ENCODE data around the gene ANKLE2. TPM values are rescaled to one million over a fixed set of nuclear protein-coding genes. Genes with fewer than 3 reads are reported as not detected.
"Not testable (repeated sequence)": the region's sequence is repeated elsewhere in the genome, so short reads cannot be mapped to it uniquely, and the experiment has no call there.

Gene ANKLE2
- 10 to 100 TPM; 86.6 to 95.5 TPM for total RNA-seq

DNA sequence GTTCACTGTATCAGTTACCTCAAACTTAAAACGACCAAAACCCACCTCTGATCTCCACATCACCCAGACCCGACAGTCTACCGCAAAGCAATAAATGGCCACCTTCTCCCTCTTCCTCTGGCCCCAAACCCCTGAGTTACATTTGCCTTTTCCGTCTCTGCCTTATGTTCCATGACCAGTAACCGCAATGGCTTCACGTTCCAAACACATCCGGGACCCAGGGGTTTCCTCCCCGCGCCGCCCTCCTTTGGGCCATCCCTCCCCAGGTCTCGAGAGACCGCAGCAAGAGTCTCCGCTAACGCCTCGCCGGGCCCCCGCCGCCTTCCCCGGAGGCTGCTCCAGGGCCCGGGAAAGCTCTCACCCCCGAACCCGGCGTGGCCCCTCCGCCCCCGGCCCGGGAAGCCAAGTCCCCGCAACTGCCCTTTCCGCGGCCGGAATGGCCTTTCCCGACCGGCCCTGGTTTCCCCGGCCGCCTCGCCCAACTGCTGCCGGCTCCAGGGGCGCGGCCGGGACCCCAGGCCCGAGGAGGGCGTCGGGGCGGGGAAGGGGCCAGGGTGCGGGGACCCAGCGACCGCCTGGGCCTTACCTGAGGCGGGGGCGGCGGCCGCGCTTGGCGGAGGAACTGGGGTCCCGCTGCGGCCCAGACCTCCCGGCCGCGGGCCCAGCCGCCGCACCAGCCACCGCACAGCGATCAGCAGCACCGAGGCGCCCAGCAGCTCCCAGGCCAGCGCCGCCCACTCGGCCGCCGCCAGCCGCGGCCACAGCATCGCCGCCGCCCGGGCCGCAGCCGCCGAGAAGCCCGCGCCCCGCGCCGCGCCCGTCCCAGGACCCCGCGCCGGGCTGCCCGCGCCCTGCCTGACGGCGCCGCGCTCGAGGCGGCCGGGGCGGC lies at the start of gene ANKLE2:
Gene ANKLE2 (minus strand): TSS at position 801 of the 889 bp plus-strand sequence. CDS start 34 bp downstream, at position 767.
- POLR2A ChIA-PET, result interaction anchor here (0.7 kb wide), 1 partner anchor 46 kb away, joined by 5 read pairs; no protein-coding TSS in a partner anchor
- no peaks in the 10 kb centered on the region for H3K27me3 Mint-ChIP-seq
- DNase-seq, result peak; percentile 80
- H3K4me1 Mint-ChIP-seq, result peaks cover 36% of the 10 kb centered on the region
- CTCF ChIA-PET, result interaction anchor here (0.8 kb wide), 1 partner anchor 19 kb away, joined by 3 read pairs; no protein-coding TSS in a partner anchor
- H3K36me3 Mint-ChIP-seq (ENCODE audit: low read depth), result peaks cover 26% of the 10 kb centered on the region
- H3K9me3 Mint-ChIP-seq, result no peaks in the 10 kb centered on the region
- peak within 1 kb of the TSS; percentile 87 for H3K4me3 Mint-ChIP-seq
- H3K27ac Mint-ChIP-seq, result peak within 1 kb of the TSS; percentile 93

DNA sequence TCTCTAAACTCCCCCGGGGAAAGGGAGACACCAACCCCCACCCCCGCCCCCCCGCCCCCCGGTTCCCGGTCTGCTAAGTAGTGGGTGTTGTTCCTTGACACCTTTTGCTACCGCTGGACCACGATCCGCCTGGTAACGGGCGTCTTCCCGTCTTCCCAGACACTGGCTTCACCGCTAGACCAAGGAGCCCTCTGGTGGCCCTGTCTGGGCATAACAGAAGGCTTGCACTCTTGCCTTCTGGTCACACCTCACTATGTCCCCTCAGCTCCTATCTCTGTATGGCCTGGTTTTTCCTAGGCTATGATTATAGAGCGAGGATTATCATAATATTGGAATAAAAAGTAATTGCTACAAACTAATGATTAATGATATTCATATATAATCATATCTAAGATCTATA lies 47.8 kb upstream of the ANKLE2 start:
- H3K27me3 Mint-ChIP-seq, POLR2A ChIA-PET, H3K4me3 Mint-ChIP-seq, H3K9me3 Mint-ChIP-seq, CTCF ChIA-PET, H3K27ac Mint-ChIP-seq: not testable (repeated sequence)
- peak; percentile 25 for DNase-seq
- Mint-ChIP-seq H3K36me3 (ENCODE audit: low read depth) (peaks cover 67% of the 10 kb centered on the region), H3K4me1 (peaks cover 39% of the 10 kb centered on the region)

DNA sequence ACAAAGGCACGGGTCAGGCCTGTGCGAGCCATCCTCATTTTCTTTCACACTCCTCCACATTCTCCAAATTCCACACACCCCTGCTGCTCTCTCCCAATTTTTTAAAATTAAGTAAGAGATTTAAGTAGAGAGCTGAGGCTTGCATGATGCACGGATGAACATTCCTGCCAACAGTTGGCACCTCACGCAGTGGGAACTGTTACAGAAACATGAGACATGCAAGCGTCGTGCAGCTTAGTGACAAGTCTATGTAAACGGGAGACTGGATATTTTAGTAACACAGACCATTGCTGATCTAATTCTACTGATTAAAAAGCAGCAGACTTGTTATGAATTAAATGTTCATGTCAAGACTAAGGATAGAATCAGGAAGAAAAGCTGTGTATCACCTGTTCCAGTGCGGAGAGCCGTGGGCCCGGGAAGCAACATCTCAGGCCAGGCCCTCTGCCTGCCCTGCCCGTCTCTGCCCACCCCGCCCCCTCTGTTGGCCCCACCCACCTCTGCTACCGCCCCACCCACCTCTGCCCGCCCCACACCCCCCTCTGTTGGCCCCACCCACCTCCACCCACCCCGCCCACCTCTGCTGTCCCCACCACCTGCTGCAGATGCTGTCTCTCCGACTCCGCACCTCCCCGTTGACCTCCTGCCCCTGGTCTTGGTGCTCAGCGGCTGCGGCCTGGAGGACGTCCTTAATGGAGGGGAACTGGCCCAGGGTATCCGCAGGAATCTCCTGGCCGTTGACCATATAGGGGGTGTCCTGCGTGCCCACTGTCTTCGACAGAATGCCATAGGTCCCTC lies 45.9 kb upstream of the ANKLE2 start:
- Mint-ChIP-seq H3K4me1 (peaks cover 26% of the 10 kb centered on the region), H3K27ac (no peak overlapping the region), H3K36me3 (ENCODE audit: low read depth) (peaks cover 71% of the 10 kb centered on the region), H3K27me3 (no peaks in the 10 kb centered on the region), H3K9me3 (no peaks in the 10 kb centered on the region), H3K4me3 (no peak overlapping the region)
- DNase-seq, result no peak
- ChIA-PET POLR2A (interaction anchor here (0.6 kb wide), 1 partner anchor 47 kb away, joined by 5 read pairs; no protein-coding TSS in a partner anchor), CTCF (interaction anchor here (1.0 to 1.5 kb wide), 3 partner anchors 13 to 101 kb away, joined by 3 to 4 read pairs (median 3); no protein-coding TSS in a partner anchor)

DNA sequence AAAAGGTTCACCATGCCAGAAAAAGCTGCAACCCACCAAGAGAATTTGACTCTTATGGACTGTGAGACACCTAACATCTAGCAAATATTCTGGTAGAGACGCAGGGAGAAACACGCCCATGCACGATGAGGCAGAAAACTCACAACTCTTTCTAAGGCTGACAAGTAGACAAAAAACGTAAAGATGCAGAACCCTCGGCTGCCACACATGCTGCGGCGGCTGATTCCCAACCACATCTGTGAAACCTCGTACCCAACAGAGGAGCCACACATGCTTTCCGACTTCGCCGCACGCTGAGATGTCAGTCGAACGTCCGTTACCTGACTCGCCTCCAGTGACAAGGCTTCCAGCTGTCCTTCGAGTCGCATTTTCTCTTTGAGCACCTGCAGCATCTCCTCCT lies 45.2 kb upstream of the ANKLE2 start:
- H3K27ac Mint-ChIP-seq, result no peak overlapping the region
- no peaks in the 10 kb centered on the region for H3K27me3 Mint-ChIP-seq
- peaks cover 22% of the 10 kb centered on the region for H3K4me1 Mint-ChIP-seq
- no peaks in the 10 kb centered on the region for H3K9me3 Mint-ChIP-seq
- ChIA-PET POLR2A (interaction anchor here (0.6 kb wide), 1 partner anchor 46 kb away, joined by 5 read pairs; no protein-coding TSS in a partner anchor), CTCF (interaction anchor here (1.0 to 1.5 kb wide), 3 partner anchors 12 to 102 kb away, joined by 3 to 4 read pairs (median 3); no protein-coding TSS in a partner anchor)
- H3K36me3 Mint-ChIP-seq (ENCODE audit: low read depth), result peaks cover 68% of the 10 kb centered on the region
- H3K4me3 Mint-ChIP-seq, result no peak overlapping the region
- peak; percentile 15 for DNase-seq

DNA sequence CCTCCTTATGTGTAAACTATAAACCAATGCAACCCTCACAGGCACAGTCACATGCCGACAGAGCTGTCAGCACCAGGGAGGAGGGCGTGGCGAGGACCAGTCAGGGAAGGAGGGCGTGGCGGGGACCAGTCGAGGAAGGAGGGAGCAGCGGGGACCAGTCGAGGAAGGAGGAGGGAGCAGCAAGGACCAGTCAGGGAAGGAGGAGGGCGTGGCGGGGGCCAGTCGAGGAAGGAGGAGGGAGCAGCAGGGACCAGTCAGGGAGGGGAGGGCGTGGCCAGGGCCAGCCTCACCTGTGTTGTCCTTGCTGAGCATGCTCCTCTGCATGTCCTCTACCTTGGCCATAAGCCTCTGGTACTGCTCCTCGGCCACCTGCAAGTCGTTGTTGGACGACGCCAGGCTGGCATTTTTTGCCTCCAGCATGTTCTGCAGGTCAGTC lies 42.8 kb upstream of the ANKLE2 start:
- Mint-ChIP-seq H3K27ac (no peak overlapping the region), H3K4me1 (peaks cover 22% of the 10 kb centered on the region), H3K4me3 (no peak overlapping the region), H3K36me3 (ENCODE audit: low read depth) (peaks cover 72% of the 10 kb centered on the region), H3K27me3 (no peaks in the 10 kb centered on the region), H3K9me3 (no peaks in the 10 kb centered on the region)
- CTCF ChIA-PET, result interaction anchor here (0.6 kb wide), 1 partner anchor 55 kb away, joined by 3 read pairs; no protein-coding TSS in a partner anchor
- DNase-seq, result no peak
- POLR2A ChIA-PET, result no interaction called here

DNA sequence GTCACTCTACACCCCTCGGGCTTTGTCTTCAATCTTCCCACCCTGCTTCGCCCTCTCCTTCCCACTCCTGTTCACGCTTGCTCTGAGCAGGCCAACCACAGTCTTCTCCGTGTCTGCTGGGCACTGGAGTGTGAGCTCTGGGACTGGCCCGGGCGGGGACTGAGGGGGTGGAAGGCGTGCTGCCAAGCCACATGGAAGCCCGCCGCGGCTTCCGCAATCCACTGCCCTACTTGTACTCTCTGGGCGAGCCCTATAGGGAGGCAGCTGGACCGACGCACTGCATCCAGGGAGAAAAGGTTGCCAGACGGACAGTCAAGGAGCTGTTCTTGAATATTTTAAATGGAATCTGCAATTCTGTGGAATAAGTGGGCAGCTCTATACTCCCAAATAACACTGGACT lies 42.3 kb upstream of the ANKLE2 start:
- no peak overlapping the region for H3K4me3 Mint-ChIP-seq
- no peak for DNase-seq
- no peaks in the 10 kb centered on the region for H3K27me3 Mint-ChIP-seq
- CTCF ChIA-PET, result no interaction called here
- H3K9me3 Mint-ChIP-seq, result no peaks in the 10 kb centered on the region
- peaks cover 71% of the 10 kb centered on the region for H3K36me3 Mint-ChIP-seq (ENCODE audit: low read depth)
- peaks cover 22% of the 10 kb centered on the region for H3K4me1 Mint-ChIP-seq
- POLR2A ChIA-PET, result no interaction called here
- H3K27ac Mint-ChIP-seq, result no peak overlapping the region

DNA sequence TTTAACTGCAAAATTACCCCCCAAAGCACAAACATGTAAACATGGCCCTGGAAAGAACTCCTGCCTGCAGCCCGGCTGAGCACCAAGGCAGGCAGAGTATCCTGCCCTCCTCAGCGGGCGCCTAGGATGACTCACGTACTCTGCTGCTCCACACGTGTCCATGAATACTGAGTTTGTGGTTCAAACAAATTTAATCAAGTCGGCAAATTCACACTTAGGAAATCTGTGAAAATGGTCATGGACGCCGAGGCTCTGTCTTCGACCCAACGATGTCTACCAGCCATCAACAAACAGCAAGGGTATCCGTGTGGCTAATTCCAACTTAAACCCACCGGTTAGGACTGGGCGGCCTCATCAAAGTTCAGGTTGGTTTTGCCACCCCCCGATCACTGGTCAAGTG lies 41.5 kb upstream of the ANKLE2 start:
- Mint-ChIP-seq H3K36me3 (ENCODE audit: low read depth) (peaks cover 69% of the 10 kb centered on the region), H3K27ac (no peak overlapping the region), H3K9me3 (no peaks in the 10 kb centered on the region), H3K4me1 (peaks cover 19% of the 10 kb centered on the region), H3K27me3 (no peaks in the 10 kb centered on the region), H3K4me3 (no peak overlapping the region)
- CTCF ChIA-PET, result no interaction called here
- POLR2A ChIA-PET, result no interaction called here
- DNase-seq, result no peak

DNA sequence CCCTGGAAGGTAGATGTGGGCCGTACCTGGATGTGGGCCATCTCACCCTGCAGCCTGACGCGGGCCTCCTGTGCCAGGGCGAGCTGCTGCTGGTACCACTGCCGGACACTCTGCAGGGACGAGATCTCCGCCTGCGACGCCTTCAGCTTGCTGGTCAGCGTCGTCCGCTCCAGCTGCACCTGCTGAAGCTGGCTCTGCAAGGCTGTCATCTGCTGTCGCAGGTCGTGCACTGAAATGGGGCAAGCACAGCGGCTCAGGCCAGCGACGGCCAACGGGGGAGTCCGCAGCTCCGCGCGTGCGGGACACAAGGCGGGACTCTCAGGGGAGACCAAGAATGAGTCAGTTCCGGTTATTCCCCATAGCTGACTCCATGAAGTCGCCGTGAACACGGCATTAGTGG lies 40.1 kb upstream of the ANKLE2 start:
- DNase-seq, result no peak
- Mint-ChIP-seq H3K9me3 (no peaks in the 10 kb centered on the region), H3K27me3 (no peaks in the 10 kb centered on the region), H3K4me1 (peaks cover 10% of the 10 kb centered on the region), H3K4me3 (no peak overlapping the region), H3K36me3 (ENCODE audit: low read depth) (peaks cover 62% of the 10 kb centered on the region), H3K27ac (no peak overlapping the region)
- ChIA-PET CTCF (no interaction called here), POLR2A (no interaction called here)

DNA sequence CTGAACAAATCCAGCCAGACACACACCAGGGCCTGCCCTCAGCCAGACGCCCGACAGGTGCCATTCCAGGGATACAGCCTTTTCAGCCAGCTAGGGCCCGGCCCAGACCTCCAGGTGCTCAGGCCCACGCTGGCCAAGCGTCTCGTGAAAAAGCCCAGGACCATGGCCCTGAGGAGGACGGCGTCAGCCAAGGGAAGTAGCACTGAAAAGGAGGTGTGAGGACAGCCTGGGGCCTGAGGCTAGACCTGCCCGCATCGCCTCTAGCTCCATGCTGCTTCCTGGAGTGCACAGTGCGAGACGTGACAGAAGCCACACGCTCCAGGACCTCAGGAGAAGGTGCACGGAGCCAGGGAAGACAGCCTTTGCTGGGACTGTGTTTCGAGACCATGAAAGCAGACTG lies 37.2 kb upstream of the ANKLE2 start:
- CTCF ChIA-PET, result interaction anchor here (1.0 kb wide), 1 partner anchor 138 kb away, joined by 5 read pairs; no protein-coding TSS in a partner anchor
- H3K27ac Mint-ChIP-seq, result peak overlapping the region; percentile 57
- H3K27me3 Mint-ChIP-seq, result no peaks in the 10 kb centered on the region
- POLR2A ChIA-PET, result no interaction called here
- H3K4me1 Mint-ChIP-seq, result no peaks in the 10 kb centered on the region
- H3K4me3 Mint-ChIP-seq, result no peak overlapping the region
- no peaks in the 10 kb centered on the region for H3K9me3 Mint-ChIP-seq
- peaks cover 63% of the 10 kb centered on the region for H3K36me3 Mint-ChIP-seq (ENCODE audit: low read depth)
- DNase-seq, result no peak

DNA sequence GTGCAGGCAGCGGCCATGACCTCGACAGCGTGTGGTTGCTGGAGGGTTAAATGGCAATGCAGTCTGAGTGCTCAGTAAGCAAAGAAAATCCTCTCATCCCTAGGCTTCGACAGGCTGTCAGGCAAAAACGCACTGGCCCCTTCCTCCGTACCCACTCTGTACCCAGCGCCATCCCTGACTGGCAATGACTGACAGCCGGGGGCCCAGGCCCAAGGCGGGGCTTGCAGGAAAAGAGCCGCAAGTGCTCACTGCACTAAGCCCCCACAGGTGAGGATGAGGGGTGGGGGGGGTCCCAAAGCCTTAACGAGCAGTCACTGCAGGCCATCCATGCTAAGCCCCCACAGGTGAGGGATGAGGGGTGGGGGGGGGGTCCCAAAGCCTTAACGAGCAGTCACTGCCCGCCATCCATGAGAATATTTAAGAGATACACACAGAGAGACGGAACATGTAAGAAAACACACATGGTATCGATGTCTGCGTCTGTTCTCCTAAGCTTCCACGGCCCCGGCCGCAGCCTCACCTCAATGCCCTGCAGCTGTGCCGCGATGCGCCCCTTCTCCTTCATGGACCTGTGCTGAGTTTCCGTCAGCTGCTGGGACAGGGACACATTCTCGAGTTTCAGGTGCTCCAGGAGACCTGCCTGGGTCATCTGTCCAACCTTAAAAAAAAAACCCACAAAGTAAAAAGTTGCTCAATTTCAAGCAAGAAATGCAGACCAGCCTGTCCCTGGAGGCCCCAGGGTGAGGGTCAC lies 36.4 kb upstream of the ANKLE2 start:
- Mint-ChIP-seq H3K27me3 (no peaks in the 10 kb centered on the region), H3K27ac (no peak overlapping the region), H3K36me3 (ENCODE audit: low read depth) (peaks cover 57% of the 10 kb centered on the region), H3K9me3 (no peaks in the 10 kb centered on the region), H3K4me1 (no peaks in the 10 kb centered on the region), H3K4me3 (no peak overlapping the region)
- ChIA-PET CTCF (interaction anchor here (0.6 kb wide), 1 partner anchor 358 kb away, joined by 3 read pairs; no protein-coding TSS in a partner anchor), POLR2A (no interaction called here)
- DNase-seq, result no peak

DNA sequence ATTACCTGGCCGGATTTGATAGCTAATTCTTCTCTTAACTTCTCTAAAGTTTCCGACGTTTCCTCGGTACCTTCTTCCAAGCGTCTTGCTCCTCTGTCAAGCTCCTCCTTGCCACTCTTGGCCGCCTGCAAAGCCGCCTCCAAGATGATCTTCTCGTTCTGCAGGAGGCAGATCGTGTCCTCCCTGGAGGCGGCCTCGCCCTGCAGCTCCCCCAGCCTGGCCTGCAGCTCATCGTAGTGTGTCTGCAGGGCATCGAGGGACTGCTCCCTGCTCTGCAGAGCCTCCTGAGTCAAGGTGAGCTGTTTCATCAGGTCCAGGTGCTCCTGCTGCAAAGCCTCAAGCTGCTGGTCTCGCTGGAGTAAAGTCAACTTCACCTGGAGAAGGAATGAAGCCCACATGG lies 34.2 kb upstream of the ANKLE2 start:
- Mint-ChIP-seq H3K9me3 (no peaks in the 10 kb centered on the region), H3K4me3 (no peak overlapping the region), H3K36me3 (ENCODE audit: low read depth) (peaks cover 53% of the 10 kb centered on the region), H3K27me3 (no peaks in the 10 kb centered on the region), H3K27ac (no peak overlapping the region), H3K4me1 (no peaks in the 10 kb centered on the region)
- no peak for DNase-seq
- POLR2A ChIA-PET, result no interaction called here
- CTCF ChIA-PET, result interaction anchor here (0.6 to 0.9 kb wide), 4 partner anchors 27 to 53 kb away, joined by 3 to 6 read pairs (median 4); no protein-coding TSS in a partner anchor

DNA sequence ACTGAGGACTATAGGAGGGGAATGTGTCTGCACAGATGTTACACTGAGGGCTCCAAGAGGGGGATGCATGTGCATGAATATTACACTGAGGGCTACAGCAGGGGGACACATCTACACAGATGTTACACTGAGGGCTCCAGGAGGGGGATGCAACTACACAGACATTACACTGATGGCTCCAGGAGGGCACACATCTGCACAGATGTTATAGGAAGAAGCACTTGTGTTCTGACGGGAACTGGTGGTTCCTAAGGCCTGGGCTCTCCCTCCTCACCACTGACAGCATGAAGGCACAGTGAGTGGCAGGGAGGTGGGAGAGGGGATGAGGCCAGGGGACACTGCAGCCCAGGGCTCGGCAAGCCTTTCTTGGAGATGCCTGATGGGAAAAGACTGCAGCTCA lies 30.3 kb upstream of the ANKLE2 start:
- H3K4me1 Mint-ChIP-seq, DNase-seq, POLR2A ChIA-PET, H3K27me3 Mint-ChIP-seq, H3K9me3 Mint-ChIP-seq, CTCF ChIA-PET, H3K27ac Mint-ChIP-seq, H3K4me3 Mint-ChIP-seq: not testable (repeated sequence)
- H3K36me3 Mint-ChIP-seq (ENCODE audit: low read depth), result peaks cover 61% of the 10 kb centered on the region

Measured in activated CD4-positive, alpha-beta T cell treated with anti-CD3 and anti-CD28 coated beads, Interleukin-2, amount 10 ng/mL, durations not matched to agents 7 days and 5 days (primary cell).